ENCODE data around the gene ZNF823.

DNA sequence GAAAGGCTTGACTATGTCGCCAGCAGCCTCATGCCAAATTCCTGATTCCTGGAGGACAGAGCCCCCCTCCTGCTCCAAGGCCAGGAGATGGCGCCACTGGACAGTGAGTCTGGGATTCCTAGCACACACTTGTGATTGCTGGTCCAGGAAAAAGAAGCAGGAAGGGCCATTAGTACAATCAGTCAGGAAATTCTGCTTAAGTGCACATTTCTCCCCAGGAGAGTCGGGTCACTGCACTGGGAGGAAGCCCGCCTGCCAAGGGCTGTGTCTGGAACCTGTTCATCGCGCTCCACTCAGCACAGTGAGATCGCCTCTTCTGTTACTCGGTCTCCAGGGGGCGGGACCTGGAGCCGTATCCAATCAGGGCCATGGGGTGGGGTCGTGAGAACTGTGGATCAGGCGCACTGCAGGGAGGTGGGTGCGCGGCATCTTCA lies 65.1 kb downstream of the ZNF823 start:
- TF ChIP-seq, protein P1, sequence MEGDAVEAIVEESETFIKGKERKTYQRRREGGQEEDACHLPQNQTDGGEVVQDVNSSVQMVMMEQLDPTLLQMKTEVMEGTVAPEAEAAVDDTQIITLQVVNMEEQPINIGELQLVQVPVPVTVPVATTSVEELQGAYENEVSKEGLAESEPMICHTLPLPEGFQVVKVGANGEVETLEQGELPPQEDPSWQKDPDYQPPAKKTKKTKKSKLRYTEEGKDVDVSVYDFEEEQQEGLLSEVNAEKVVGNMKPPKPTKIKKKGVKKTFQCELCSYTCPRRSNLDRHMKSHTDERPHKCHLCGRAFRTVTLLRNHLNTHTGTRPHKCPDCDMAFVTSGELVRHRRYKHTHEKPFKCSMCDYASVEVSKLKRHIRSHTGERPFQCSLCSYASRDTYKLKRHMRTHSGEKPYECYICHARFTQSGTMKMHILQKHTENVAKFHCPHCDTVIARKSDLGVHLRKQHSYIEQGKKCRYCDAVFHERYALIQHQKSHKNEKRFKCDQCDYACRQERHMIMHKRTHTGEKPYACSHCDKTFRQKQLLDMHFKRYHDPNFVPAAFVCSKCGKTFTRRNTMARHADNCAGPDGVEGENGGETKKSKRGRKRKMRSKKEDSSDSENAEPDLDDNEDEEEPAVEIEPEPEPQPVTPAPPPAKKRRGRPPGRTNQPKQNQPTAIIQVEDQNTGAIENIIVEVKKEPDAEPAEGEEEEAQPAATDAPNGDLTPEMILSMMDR (IDR thresholded peaks at IDR 0.05), result peak; percentile 17
- no peak for TF ChIP-seq EZH2 (IDR thresholded peaks at IDR 0.05; ENCODE audit: borderline replicate concordance, insufficient read depth, low read depth, low read length, poor library complexity, severe bottlenecking)

Measured in B cell (primary cell).